ENCODE results near the gene EDA.

The EDA gene

GRCh38 chrX:70062076-70062475, 446.2 kb downstream of the EDA start, which contains the start of gene OTUD6A:
Gene OTUD6A, plus strand, starts transcription at chrX:70062457. Its CDS starts 68 bp downstream, at chrX:70062525.
- TF ChIP-seq CTCF (IDR thresholded peaks at IDR 0.05; ENCODE audit: borderline replicate concordance, control extremely low read depth, extremely low read depth, insufficient read depth, missing control alignments), result no peak
- in situ Hi-C loops (cut with MboI; ENCODE audit: low sequenced_read_pairs, unreplicated experiment), result no loop called here
- no peak for DNase-seq (ENCODE audit: low spot score)

GRCh38 chrX:70062961-70063550, 447.1 kb downstream of the EDA start:
- TF ChIP-seq CTCF (IDR thresholded peaks at IDR 0.05; ENCODE audit: borderline replicate concordance, control extremely low read depth, extremely low read depth, insufficient read depth, missing control alignments), result no peak
- in situ Hi-C loops (cut with MboI; ENCODE audit: low sequenced_read_pairs, unreplicated experiment), result no loop called here
- DNase-seq (ENCODE audit: low spot score), result no peak

- no peak for DNase-seq (ENCODE audit: low spot score)
- TF ChIP-seq CTCF (IDR thresholded peaks at IDR 0.05; ENCODE audit: borderline replicate concordance, control extremely low read depth, extremely low read depth, insufficient read depth, missing control alignments), result no peak
- in situ Hi-C loops (cut with MboI; ENCODE audit: low sequenced_read_pairs, unreplicated experiment), result no loop called here
These were observed 450.7 kb downstream of the EDA start for GRCh38 chrX:70066646-70067045.

GRCh38 chrX:70079297-70079696, 463.4 kb downstream of the EDA start:
- no peak for DNase-seq (ENCODE audit: low spot score)
- no peak for TF ChIP-seq CTCF (IDR thresholded peaks at IDR 0.05; ENCODE audit: borderline replicate concordance, control extremely low read depth, extremely low read depth, insufficient read depth, missing control alignments)
- in situ Hi-C loops (cut with MboI; ENCODE audit: low sequenced_read_pairs, unreplicated experiment), result no loop called here

- TF ChIP-seq CTCF (IDR thresholded peaks at IDR 0.05; ENCODE audit: borderline replicate concordance, control extremely low read depth, extremely low read depth, insufficient read depth, missing control alignments), result no peak
- no peak for DNase-seq (ENCODE audit: low spot score)
- in situ Hi-C loops (cut with MboI; ENCODE audit: low sequenced_read_pairs, unreplicated experiment), result no loop called here
These were observed 464.0 kb downstream of the EDA start for GRCh38 chrX:70079870-70080269.

- no peak for DNase-seq (ENCODE audit: low spot score)
- in situ Hi-C loops (cut with MboI; ENCODE audit: low sequenced_read_pairs, unreplicated experiment), result no loop called here
- no peak for TF ChIP-seq CTCF (IDR thresholded peaks at IDR 0.05; ENCODE audit: borderline replicate concordance, control extremely low read depth, extremely low read depth, insufficient read depth, missing control alignments)
These were observed 466.8 kb downstream of the EDA start for GRCh38 chrX:70082723-70083122.

All from GM13976 (cell line).